Endothelial cell (in vitro differentiated cells): ENCODE measurements around the gene MAPK9. TPM values are rescaled to one million over a fixed set of nuclear protein-coding genes. Genes with fewer than 3 reads are reported as not detected.

Experiments
- DNase-seq: peaks from one replicate; pipeline ENCODE4 v3.0.0; 2021; ENCODE audit warnings: low spot score
- H3K27ac Mint-ChIP-seq: one replicate; pipeline ENCODE4 v1.8.0; 2021; ENCODE audit warnings: mixed read lengths, inconsistent platforms; ENCODE audit not compliant: unreplicated experiment
- H3K27me3 Mint-ChIP-seq: one replicate; pipeline ENCODE4 v1.8.0; 2021; ENCODE audit warnings: mild to moderate bottlenecking, moderate library complexity, mixed read lengths, inconsistent platforms; ENCODE audit not compliant: unreplicated experiment
- H3K36me3 Mint-ChIP-seq: one replicate; pipeline ENCODE4 v1.8.0; 2021; ENCODE audit warnings: mild to moderate bottlenecking, low read depth, mixed read lengths, inconsistent platforms; ENCODE audit not compliant: unreplicated experiment
- H3K4me1 Mint-ChIP-seq: one replicate; pipeline ENCODE4 v1.8.0; 2021; ENCODE audit warnings: mild to moderate bottlenecking, mixed read lengths, inconsistent platforms; ENCODE audit not compliant: unreplicated experiment
- H3K4me3 Mint-ChIP-seq: one replicate; pipeline ENCODE4 v1.8.0; 2021; ENCODE audit warnings: mild to moderate bottlenecking, mixed read lengths, inconsistent platforms; ENCODE audit not compliant: unreplicated experiment
- H3K9me3 Mint-ChIP-seq: one replicate; pipeline ENCODE4 v1.8.0; 2021; ENCODE audit warnings: mixed read lengths, inconsistent platforms; ENCODE audit not compliant: unreplicated experiment
- total RNA-seq: library from RNA; stranded (reverse); fragmentation: NEBNext Ultra II Directional; extraction: Animal tissue kit (Norgen Biotek cat#: 25700); gene quantifications from one replicate; pipeline ENCODE4 v1.2.1, GENCODE V29; 2021; ENCODE audit not compliant: unreplicated experiment
- TF ChIP-seq, protein P1 (sequence below): fragments of 200-600 bp; sonication (generic); IDR thresholded peaks from one replicate; pipeline ENCODE4 v1.5.0; 2021; ENCODE audit warnings: antibody characterized with exemption; ENCODE audit not compliant: unreplicated experiment

The MAPK9 gene
- total RNA-seq, 1 donor from 2014 or later, result 51.5 TPM

DNA sequence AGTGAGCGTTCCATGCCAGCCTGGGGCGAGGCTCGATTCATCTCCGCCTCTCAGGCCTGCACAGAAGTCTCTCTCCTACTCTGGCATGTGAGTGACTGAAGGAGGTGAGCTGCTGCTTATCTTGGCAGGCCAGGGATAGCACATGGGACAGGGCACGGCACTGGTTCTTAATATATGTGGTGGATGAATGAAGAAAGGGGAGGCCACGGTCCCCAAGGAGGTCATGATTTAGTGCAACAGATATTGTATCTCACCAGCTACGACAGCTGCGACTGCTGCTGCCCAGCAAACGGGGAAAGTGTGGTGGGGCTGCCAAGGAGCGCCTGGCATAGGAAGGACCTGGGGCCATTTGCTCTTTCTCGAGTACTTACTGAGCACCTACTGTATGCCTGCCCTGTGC is 19.3 kb upstream of the MAPK9 start:
- H3K27ac Mint-ChIP-seq, result no peak overlapping the region
- no peak overlapping the region for H3K4me3 Mint-ChIP-seq
- H3K27me3 Mint-ChIP-seq, result no peaks in the 10 kb centered on the region
- TF ChIP-seq, protein P1, sequence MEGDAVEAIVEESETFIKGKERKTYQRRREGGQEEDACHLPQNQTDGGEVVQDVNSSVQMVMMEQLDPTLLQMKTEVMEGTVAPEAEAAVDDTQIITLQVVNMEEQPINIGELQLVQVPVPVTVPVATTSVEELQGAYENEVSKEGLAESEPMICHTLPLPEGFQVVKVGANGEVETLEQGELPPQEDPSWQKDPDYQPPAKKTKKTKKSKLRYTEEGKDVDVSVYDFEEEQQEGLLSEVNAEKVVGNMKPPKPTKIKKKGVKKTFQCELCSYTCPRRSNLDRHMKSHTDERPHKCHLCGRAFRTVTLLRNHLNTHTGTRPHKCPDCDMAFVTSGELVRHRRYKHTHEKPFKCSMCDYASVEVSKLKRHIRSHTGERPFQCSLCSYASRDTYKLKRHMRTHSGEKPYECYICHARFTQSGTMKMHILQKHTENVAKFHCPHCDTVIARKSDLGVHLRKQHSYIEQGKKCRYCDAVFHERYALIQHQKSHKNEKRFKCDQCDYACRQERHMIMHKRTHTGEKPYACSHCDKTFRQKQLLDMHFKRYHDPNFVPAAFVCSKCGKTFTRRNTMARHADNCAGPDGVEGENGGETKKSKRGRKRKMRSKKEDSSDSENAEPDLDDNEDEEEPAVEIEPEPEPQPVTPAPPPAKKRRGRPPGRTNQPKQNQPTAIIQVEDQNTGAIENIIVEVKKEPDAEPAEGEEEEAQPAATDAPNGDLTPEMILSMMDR, result no peak
- H3K9me3 Mint-ChIP-seq, result no peaks in the 10 kb centered on the region
- DNase-seq, result no peak
- peaks cover 3% of the 10 kb centered on the region for H3K36me3 Mint-ChIP-seq
- no peaks in the 10 kb centered on the region for H3K4me1 Mint-ChIP-seq

DNA sequence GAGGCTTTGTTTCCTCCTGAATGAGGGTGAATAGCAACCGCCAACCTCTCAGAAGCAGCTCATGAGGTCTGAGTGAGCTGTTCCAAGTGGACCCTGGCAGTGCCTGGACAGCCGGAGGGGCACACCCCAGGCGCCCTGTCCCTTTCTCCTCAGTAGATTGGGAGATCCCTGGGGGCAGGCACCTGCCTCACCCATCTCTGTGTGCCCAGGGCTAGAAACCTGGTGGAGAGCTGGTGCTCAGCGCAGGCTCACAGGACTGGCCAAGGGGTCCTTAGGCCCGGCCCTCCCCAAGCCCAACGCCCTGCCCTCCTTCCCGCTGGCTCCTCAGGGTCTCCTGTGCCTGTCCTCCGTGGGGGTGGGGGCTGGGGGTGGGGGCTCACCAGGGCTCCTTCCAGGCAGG is 14.9 kb upstream of the MAPK9 start:
- TF ChIP-seq, protein P1, result no peak
- no peaks in the 10 kb centered on the region for H3K9me3 Mint-ChIP-seq
- no peak overlapping the region for H3K27ac Mint-ChIP-seq
- DNase-seq, result no peak
- peaks cover 7% of the 10 kb centered on the region for H3K36me3 Mint-ChIP-seq
- H3K27me3 Mint-ChIP-seq, result peaks cover 3% of the 10 kb centered on the region
- H3K4me3 Mint-ChIP-seq, result no peak overlapping the region
- H3K4me1 Mint-ChIP-seq, result no peaks in the 10 kb centered on the region

DNA sequence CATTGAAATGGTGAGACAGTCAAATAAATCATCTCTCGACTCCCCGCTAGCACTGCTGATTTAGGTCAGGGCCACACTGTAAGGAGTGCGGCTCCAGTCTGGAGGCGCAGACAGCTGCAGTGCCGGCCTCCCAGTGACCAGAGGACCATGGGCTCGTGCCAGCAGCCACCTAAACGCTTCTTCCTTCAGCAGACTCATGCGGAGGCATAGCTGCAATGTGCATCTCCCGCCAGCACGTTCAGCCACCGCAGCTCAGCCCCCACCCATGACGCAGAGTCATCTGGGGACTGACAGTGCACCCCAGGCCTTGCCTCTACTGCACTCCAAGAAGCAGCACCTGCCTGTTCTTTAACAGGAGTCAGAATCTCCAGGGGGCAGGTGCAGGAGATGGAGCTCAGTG is 13.6 kb upstream of the MAPK9 start:
- H3K36me3 Mint-ChIP-seq, result peaks cover 11% of the 10 kb centered on the region
- TF ChIP-seq, protein P1, result no peak
- no peaks in the 10 kb centered on the region for H3K9me3 Mint-ChIP-seq
- DNase-seq, result no peak
- no peaks in the 10 kb centered on the region for H3K4me1 Mint-ChIP-seq
- H3K27me3 Mint-ChIP-seq, result peaks cover 3% of the 10 kb centered on the region
- H3K27ac Mint-ChIP-seq, result no peak overlapping the region
- H3K4me3 Mint-ChIP-seq, result no peak overlapping the region

DNA sequence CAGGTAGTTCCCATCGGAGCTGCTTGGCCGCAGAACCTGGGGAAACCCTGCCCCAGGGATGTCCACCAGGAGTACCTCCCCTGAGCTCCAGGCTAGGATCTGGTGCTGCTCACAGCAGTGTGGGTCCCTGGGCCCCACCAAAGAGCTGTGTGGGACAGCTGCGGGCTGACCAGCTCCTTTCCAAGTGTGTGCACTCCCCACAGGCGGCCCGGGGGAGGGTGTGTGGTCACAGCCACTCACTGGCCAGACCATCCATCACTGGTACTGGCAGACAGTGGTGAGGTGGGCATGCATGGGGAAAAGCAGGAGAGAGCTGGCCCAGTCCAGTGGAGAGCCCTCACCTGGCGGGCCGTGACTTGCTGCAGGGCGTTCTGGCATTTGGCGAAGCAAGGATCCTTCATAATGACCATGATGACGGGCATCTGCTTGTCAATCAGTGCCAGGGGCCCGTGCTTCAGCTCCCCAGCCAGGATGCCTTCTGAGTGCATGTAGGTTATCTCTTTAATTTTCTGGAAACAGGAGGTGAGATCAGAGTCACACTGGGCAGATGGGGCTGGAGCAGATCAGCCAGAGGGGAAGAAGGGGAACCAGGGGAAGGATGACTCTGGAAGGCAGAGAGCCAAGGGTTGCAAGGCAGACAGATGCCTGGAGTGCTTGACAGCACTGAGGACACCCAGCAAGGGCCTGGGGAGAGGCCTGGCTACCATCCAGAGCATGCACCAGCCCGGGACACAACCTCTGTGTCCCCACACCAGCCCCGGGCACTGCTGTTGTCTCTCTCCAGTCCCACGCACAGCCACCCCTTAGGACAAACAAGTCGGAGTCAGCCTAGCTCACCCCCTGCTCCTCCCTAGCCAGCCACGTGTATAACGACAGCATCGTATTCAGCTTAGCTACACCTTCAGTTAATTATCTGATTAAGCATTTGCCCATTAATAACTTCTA is 12.8 kb upstream of the MAPK9 start:
- peaks cover 13% of the 10 kb centered on the region for H3K36me3 Mint-ChIP-seq
- no peak overlapping the region for H3K27ac Mint-ChIP-seq

DNA sequence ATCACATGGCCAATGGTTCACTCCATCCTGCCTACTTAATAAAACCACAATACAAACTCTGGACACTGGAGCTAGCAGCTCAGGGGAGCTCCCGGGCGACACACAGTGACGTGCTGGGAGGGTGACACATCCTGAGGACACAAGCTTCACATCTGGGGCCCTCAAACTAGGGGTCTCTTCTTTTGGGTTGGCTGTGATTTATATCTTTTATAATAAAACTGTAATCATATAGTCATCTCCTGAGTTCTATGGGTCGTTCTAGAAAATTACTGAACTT is 12.1 kb upstream of the MAPK9 start:
- DNase-seq, result no peak
- TF ChIP-seq, protein P1, result no peak
- H3K4me1 Mint-ChIP-seq, result no peaks in the 10 kb centered on the region
- no peak overlapping the region for H3K27ac Mint-ChIP-seq
- H3K36me3 Mint-ChIP-seq, result peaks cover 13% of the 10 kb centered on the region
- peaks cover 5% of the 10 kb centered on the region for H3K27me3 Mint-ChIP-seq
- H3K9me3 Mint-ChIP-seq, result no peaks in the 10 kb centered on the region
- H3K4me3 Mint-ChIP-seq, result no peak overlapping the region

More for the DNA sequence above, 12.8 kb upstream of the MAPK9 start:
- no peak for DNase-seq
- H3K4me3 Mint-ChIP-seq, result no peak overlapping the region
- peaks cover 3% of the 10 kb centered on the region for H3K27me3 Mint-ChIP-seq
- no peaks in the 10 kb centered on the region for H3K9me3 Mint-ChIP-seq
- TF ChIP-seq, protein P1, result no peak
- no peaks in the 10 kb centered on the region for H3K4me1 Mint-ChIP-seq
